Measurements from ENCODE around the gene LLCFC1.
A peak's percentile ranks its signal among the peaks of the same experiment; 100 is the strongest.

LLCFC1 gene

DNA sequence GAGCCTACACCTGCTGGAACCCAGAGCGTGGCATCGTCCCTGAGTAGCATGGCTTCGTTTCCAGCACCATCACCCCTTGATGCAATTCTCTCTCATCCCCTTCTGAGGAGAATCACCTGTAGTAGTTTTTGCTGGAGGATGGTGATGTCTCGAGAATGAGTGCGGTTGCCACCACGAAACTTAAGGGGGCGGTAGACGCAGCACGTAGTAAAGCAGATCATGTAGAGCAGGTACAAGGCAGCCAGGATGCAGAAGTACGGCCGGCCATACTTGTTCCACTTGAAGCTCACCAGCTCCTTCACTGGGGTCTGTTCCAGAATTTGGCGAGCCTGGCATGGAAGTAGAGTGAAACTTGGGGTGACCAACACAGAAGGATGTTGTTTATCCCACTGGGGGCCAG, 13.9 kb upstream of the LLCFC1 start:
- peak overlapping the region; percentile 15; the same call in 1 of the 2 replicates for H3K4me2 ChIP-seq
- H3K9ac ChIP-seq: no peak overlapping the region
- H4K20me1 ChIP-seq: no peaks in the 10 kb centered on the region
- H3K27me3 ChIP-seq: no peaks in the 10 kb centered on the region
- H3K9me3 ChIP-seq: peaks cover 23% of the 10 kb centered on the region
- H3K4me1 ChIP-seq: peaks cover 50% of the 10 kb centered on the region
- no peak for TF ChIP-seq Cebpa-rat (IDR thresholded peaks at IDR 0.05)
- no peak overlapping the region for H3K27ac ChIP-seq
- no peaks in the 10 kb centered on the region for H3K36me3 ChIP-seq
- no peak overlapping the region for H3K4me3 ChIP-seq

- H3K27ac ChIP-seq: peak overlapping the region; percentile 48
- H3K9ac ChIP-seq: no peak overlapping the region; the same call in 1 of the 2 replicates
- TF ChIP-seq Cebpa-rat (IDR thresholded peaks at IDR 0.05): no peak
- H3K4me3 ChIP-seq: no peak overlapping the region
- H3K9me3 ChIP-seq: peaks cover 23% of the 10 kb centered on the region
- peaks cover 52% of the 10 kb centered on the region for H3K4me1 ChIP-seq
- no peaks in the 10 kb centered on the region for H4K20me1 ChIP-seq
- no peaks in the 10 kb centered on the region for H3K27me3 ChIP-seq
- no peaks in the 10 kb centered on the region for H3K36me3 ChIP-seq
- H3K4me2 ChIP-seq: peak overlapping the region; percentile 61
These were observed 12.1 kb upstream of the LLCFC1 start for GRCh38 chr7:142927085-142927745.

DNA sequence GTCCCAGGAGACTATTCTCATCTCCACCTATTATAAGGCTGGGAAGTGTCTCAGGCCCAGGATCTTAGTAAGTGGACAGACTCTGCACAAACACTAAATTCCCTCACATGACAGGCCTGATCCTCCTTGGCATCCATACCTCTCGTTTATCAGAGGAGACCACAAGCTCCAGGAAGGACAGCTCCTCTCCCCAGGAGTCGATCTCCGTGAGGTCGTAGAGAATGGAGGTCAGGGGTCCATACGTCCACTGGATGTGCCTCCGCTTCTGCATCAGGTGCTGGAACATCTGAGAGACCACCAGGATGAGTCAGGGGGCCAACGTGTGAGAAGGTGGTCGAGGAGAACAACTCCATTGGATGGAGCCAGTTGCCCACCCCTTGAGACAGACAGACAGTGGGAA, 11.3 kb upstream of the LLCFC1 start:
- Histone ChIP-seq H3K9ac (no peak overlapping the region), H3K27me3 (no peaks in the 10 kb centered on the region), H3K4me2 (peak overlapping the region; percentile 61), H4K20me1 (no peaks in the 10 kb centered on the region), H3K4me1 (peaks cover 57% of the 10 kb centered on the region), H3K27ac (peak overlapping the region; percentile 48), H3K36me3 (no peaks in the 10 kb centered on the region), H3K9me3 (peaks cover 23% of the 10 kb centered on the region), H3K4me3 (no peak overlapping the region)
- no peak for TF ChIP-seq Cebpa-rat (IDR thresholded peaks at IDR 0.05)

DNA sequence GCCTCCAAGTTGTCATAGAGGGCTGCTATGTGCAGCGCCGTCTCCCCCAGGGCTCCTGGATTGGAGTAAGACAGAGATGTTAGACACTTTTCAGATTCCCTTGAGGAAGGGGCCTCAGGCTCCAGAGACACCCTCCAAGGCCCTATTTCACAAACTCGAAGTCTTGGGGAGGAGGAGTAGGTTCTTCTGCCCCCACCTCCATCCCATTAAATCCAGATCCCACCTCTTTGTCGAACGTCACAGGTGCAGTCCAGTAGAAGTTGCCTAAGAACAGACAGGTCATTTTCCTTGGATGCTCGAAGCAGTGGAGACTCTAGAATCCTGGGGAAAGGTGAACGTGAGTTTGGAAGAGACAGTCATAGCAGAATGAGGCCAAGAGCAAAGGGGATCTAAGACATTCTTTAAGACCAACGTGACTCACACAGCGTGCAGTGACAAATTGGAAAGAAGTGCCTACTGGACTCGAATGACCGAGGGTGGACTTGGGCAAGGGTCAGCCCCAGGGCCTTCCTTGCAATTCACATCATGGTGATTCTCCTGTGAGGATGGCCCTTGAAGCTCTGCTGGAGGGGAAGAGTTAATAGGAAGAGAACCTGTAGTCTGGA, 9.1 kb upstream of the LLCFC1 start:
- Histone ChIP-seq H3K4me2 (no peak overlapping the region), H3K4me3 (no peak overlapping the region), H3K36me3 (no peaks in the 10 kb centered on the region), H4K20me1 (no peaks in the 10 kb centered on the region), H3K27me3 (no peaks in the 10 kb centered on the region), H3K4me1 (peaks cover 60% of the 10 kb centered on the region), H3K9ac (no peak overlapping the region), H3K9me3 (peaks cover 23% of the 10 kb centered on the region), H3K27ac (no peak overlapping the region)
- no peak for TF ChIP-seq Cebpa-rat (IDR thresholded peaks at IDR 0.05)

DNA sequence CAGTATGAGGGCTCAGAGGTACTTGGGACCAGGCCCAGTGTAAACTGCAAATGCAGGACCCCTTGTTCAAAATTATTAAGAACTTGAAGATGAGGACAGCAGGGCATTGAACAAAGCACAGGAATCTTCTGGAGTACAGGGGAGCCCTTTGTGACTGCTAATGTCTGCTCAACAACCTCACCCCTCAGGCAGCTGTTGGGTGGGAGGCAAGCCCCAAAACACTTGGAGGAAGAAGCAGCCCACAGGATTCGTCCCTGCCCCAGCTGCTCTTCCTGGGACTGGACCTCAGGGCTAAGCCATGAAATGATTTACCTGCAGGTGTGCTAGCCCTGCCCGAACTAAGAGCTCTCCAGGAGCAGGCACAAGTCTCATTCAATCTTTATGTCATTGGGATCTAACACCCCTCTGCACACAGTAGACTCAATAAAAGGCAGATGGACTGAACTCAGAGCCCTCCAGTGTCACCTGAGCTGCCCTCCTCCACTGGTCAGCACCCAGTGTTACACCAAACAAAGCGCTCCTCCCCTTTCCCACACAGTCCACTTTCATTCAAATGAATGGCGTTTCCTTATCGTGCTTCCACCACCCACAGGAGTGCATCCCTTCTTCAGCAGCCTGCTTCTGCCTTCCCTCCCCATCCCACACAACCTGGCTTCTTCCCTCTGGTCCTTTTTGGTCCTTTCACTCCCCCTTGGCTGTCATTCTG, 6.7 kb upstream of the LLCFC1 start:
- Histone ChIP-seq H3K27ac (no peak overlapping the region), H3K9me3 (peaks cover 20% of the 10 kb centered on the region), H3K4me2 (peak overlapping the region; percentile 80), H3K27me3 (no peaks in the 10 kb centered on the region), H3K4me1 (peaks cover 37% of the 10 kb centered on the region), H3K36me3 (no peaks in the 10 kb centered on the region), H4K20me1 (no peaks in the 10 kb centered on the region), H3K4me3 (no peak overlapping the region), H3K9ac (no peak overlapping the region)
- TF ChIP-seq Cebpa-rat (IDR thresholded peaks at IDR 0.05): no peak

DNA sequence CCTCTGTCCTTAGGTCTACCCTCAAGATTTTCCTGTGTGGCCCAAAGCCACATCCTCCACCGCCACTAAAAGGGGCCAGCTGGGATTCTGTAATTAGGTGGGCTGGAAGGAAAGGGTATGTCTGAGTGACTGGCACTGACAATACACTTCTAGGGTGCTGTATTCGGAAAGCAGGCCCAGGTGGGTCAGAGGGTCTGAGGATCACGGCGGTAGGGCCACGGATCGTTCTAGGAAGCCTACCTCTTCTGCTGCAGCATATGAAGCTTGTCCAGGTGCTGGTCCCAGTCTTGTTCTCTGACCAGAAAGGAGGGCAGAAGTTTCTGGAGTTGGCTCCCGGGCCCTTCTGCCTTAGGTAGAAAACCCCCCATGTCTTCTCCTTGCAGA, 6.2 kb upstream of the LLCFC1 start:
- no peaks in the 10 kb centered on the region for H4K20me1 ChIP-seq
- peaks cover 15% of the 10 kb centered on the region for H3K9me3 ChIP-seq
- no peaks in the 10 kb centered on the region for H3K27me3 ChIP-seq
- no peak overlapping the region for H3K9ac ChIP-seq
- H3K27ac ChIP-seq: no peak overlapping the region
- peak overlapping the region; percentile 80 for H3K4me2 ChIP-seq
- H3K4me1 ChIP-seq: peaks cover 32% of the 10 kb centered on the region
- H3K4me3 ChIP-seq: no peak overlapping the region
- H3K36me3 ChIP-seq: no peaks in the 10 kb centered on the region
- no peak for TF ChIP-seq Cebpa-rat (IDR thresholded peaks at IDR 0.05)

- H3K9me3 ChIP-seq: peaks cover 10% of the 10 kb centered on the region
- no peak within 1 kb of the TSS for H3K4me3 ChIP-seq
- no peaks in the 10 kb centered on the region for H3K36me3 ChIP-seq
- H3K27ac ChIP-seq: no peak within 1 kb of the TSS; the same call in 1 of the 2 replicates
- H4K20me1 ChIP-seq: no peaks in the 10 kb centered on the region
- H3K27me3 ChIP-seq: no peaks in the 10 kb centered on the region
- no peak within 1 kb of the TSS for H3K9ac ChIP-seq
- no peak for TF ChIP-seq Cebpa-rat (IDR thresholded peaks at IDR 0.05)
- peaks cover 29% of the 10 kb centered on the region for H3K4me1 ChIP-seq
- peak within 1 kb of the TSS; percentile 80 for H3K4me2 ChIP-seq
These were observed 5.7 kb upstream of the LLCFC1 start, which contains the start of gene TRPV5 for GRCh38 chr7:142933624-142934023. Gene TRPV5 (minus strand): TSS chr7:142933746. CDS start chr7:142933459, 287 bp downstream.

- H3K36me3 ChIP-seq: no peaks in the 10 kb centered on the region
- no peaks in the 10 kb centered on the region for H3K27me3 ChIP-seq
- H3K4me1 ChIP-seq: peaks cover 29% of the 10 kb centered on the region
- no peak overlapping the region; the same call in 1 of the 2 replicates for H3K27ac ChIP-seq
- H3K9ac ChIP-seq: no peak overlapping the region
- no peaks in the 10 kb centered on the region for H4K20me1 ChIP-seq
- H3K4me2 ChIP-seq: peak overlapping the region; percentile 80
- TF ChIP-seq Cebpa-rat (IDR thresholded peaks at IDR 0.05): no peak
- no peak overlapping the region for H3K4me3 ChIP-seq
- H3K9me3 ChIP-seq: peaks cover 6% of the 10 kb centered on the region; the same call in 1 of the 2 replicates
These were observed 5.2 kb upstream of the LLCFC1 start for GRCh38 chr7:142934056-142934455.

GRCh38 chr7:142935941-142936565, 3.2 kb upstream of the LLCFC1 start:
- TF ChIP-seq Cebpa-rat (IDR thresholded peaks at IDR 0.05): no peak
- peaks cover 37% of the 10 kb centered on the region for H3K4me1 ChIP-seq
- H3K9me3 ChIP-seq: no peaks in the 10 kb centered on the region
- no peak overlapping the region for H3K27ac ChIP-seq
- no peaks in the 10 kb centered on the region for H3K36me3 ChIP-seq
- H4K20me1 ChIP-seq: no peaks in the 10 kb centered on the region
- no peak overlapping the region for H3K9ac ChIP-seq
- no peak overlapping the region for H3K4me2 ChIP-seq
- no peaks in the 10 kb centered on the region for H3K27me3 ChIP-seq
- no peak overlapping the region for H3K4me3 ChIP-seq

Data from BLaER1 (cell line).